ENCODE measurements around the gene TGFB1I1. TPM values are rescaled to one million over a fixed set of nuclear protein-coding genes. Genes with fewer than 3 reads are reported as not detected.

Gene TGFB1I1
- total and polyA plus RNA-seq, 2 of the 13 experiments (the other 11 are each of a cell fraction or from before 2014, with no cell fraction given) = 0.80 to 2.9 TPM

GRCh38 chr16:31484491-31485171 is 12.7 kb downstream of the TGFB1I1 start (continued):
- TF ChIP-seq TFDP1 (CRISPR knock-in tag; IDR thresholded peaks at IDR 0.05; ENCODE audit: borderline replicate concordance) (peak; percentile 68; the same call in 1 of the 2 replicates), TFE3 (CRISPR knock-in tag; IDR thresholded peaks at IDR 0.05) (peak; percentile 52; the same call in 1 of the 2 replicates), TP53 (CRISPR knock-in tag; conservative IDR thresholded peaks at IDR 0.05) (0 out of 2 replicates have a peak, but pooled peaks have one; percentile 47), FOXA3 (CRISPR knock-in tag; IDR thresholded peaks at IDR 0.05) (peak; percentile 52), ZSCAN29 (CRISPR knock-in tag; conservative IDR thresholded peaks at IDR 0.05) (no peak), RERE (CRISPR knock-in tag; IDR thresholded peaks at IDR 0.05; ENCODE audit: low read depth) (0 out of 2 replicates have a peak, but pooled peaks have one; percentile 29), FOXJ3 (CRISPR knock-in tag; IDR thresholded peaks at IDR 0.05; ENCODE audit: borderline replicate concordance) (no peak), ZNF788 (CRISPR knock-in tag; IDR thresholded peaks at IDR 0.05; ENCODE audit: borderline replicate concordance) (peak; percentile 91; the same call in 1 of the 2 replicates), PAXIP1 (CRISPR knock-in tag; conservative IDR thresholded peaks at IDR 0.05) (peak; percentile 69), ZNF275 (CRISPR knock-in tag; IDR thresholded peaks at IDR 0.05; ENCODE audit: borderline replicate concordance) (no peak), MIER2 (CRISPR knock-in tag; IDR thresholded peaks at IDR 0.05) (peak; percentile 39; the same call in 1 of the 2 replicates), U2AF1 (optimal IDR thresholded peaks at IDR 0.05; ENCODE audit: low read depth, low read length) (peak; percentile 63), IKZF1 (IDR thresholded peaks at IDR 0.05) (no peak), ZNF724P (CRISPR knock-in tag; IDR thresholded peaks at IDR 0.05; ENCODE audit: borderline replicate concordance) (peak; percentile 18; the same call in 1 of the 2 replicates), MBNL3 (CRISPR knock-in tag; conservative IDR thresholded peaks at IDR 0.05) (no peak), GATAD1 (CRISPR knock-in tag; IDR thresholded peaks at IDR 0.05) (peak; percentile 55; the same call in 1 of the 2 replicates)
